ENCODE data around the gene C5orf15.

C5orf15 gene

DNA sequence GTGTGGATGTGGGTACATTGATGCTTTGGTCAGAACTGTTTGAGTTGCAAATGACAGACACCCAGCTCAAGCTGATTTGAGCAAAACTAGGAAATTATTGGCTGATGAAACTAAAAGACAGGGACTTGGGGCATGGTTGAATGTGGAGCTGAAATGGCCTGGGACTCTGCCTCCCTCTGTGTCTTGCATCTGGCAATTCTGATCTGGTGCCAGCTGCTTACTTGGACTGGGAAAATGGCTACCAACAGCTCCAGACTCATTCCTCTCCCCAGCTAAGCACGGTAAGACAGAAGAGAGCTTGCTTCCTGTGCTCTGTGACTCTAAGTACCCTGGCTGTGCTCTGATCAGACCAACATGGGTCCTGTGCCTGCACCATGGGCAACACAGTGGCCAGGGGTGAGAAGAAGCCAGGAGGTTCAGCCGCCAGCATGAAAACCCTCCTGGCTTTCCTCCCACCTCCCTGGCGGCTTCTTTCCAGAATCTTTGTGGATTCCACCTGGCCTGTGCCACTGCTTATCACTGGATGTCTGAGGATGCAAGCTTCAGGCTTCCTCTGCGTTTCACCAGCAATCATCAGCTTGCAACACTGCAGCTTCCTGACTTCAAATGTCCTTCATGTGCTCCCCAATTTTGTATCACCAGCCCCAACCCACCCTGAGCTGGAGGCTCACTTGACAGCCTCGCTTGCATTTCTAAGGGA, 44.1 kb downstream of the C5orf15 start:
- TF ChIP-seq, protein P1, sequence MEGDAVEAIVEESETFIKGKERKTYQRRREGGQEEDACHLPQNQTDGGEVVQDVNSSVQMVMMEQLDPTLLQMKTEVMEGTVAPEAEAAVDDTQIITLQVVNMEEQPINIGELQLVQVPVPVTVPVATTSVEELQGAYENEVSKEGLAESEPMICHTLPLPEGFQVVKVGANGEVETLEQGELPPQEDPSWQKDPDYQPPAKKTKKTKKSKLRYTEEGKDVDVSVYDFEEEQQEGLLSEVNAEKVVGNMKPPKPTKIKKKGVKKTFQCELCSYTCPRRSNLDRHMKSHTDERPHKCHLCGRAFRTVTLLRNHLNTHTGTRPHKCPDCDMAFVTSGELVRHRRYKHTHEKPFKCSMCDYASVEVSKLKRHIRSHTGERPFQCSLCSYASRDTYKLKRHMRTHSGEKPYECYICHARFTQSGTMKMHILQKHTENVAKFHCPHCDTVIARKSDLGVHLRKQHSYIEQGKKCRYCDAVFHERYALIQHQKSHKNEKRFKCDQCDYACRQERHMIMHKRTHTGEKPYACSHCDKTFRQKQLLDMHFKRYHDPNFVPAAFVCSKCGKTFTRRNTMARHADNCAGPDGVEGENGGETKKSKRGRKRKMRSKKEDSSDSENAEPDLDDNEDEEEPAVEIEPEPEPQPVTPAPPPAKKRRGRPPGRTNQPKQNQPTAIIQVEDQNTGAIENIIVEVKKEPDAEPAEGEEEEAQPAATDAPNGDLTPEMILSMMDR (IDR thresholded peaks at IDR 0.05; ENCODE audit: borderline replicate concordance, extremely low read depth, low read length, poor library complexity, severe bottlenecking) = no peak
- no peak for TF ChIP-seq EZH2 (IDR thresholded peaks at IDR 0.05; ENCODE audit: borderline replicate concordance, low read depth, low read length, severe bottlenecking)
- H3K36me3 ChIP-seq (ENCODE audit: insufficient read depth, low read length) = no peaks in the 10 kb centered on the region
- H3K4me2 ChIP-seq (ENCODE audit: insufficient read depth, low read length) = no peak overlapping the region
- H3K27ac ChIP-seq (ENCODE audit: low read length) = no peak overlapping the region
- no peak overlapping the region for H3K4me3 ChIP-seq (ENCODE audit: low read depth in 1 of 2, low read length in 2 of 2)
- no peak overlapping the region for H3K9ac ChIP-seq (ENCODE audit: low read depth, low read length)
- no peaks in the 10 kb centered on the region for H3K9me3 ChIP-seq (ENCODE audit: insufficient read depth, low read length, severe bottlenecking)
- DNase-seq = no peak
- no peak for ATAC-seq (ENCODE audit: insufficient read depth, low read depth)
- H2AFZ ChIP-seq (ENCODE audit: low read depth, low read length) = no peak overlapping the region
- H3K27me3 ChIP-seq (ENCODE audit: insufficient read depth, low read length, poor library complexity) = peaks cover 13% of the 10 kb centered on the region
- H4K20me1 ChIP-seq (ENCODE audit: insufficient read depth, low read length) = no peaks in the 10 kb centered on the region; the same call in 1 of the 2 replicates
- H3K4me1 ChIP-seq (ENCODE audit: insufficient read depth, low read length) = no peaks in the 10 kb centered on the region
- H3K79me2 ChIP-seq (ENCODE audit: insufficient read depth, low read length) = no peaks in the 10 kb centered on the region

DNA sequence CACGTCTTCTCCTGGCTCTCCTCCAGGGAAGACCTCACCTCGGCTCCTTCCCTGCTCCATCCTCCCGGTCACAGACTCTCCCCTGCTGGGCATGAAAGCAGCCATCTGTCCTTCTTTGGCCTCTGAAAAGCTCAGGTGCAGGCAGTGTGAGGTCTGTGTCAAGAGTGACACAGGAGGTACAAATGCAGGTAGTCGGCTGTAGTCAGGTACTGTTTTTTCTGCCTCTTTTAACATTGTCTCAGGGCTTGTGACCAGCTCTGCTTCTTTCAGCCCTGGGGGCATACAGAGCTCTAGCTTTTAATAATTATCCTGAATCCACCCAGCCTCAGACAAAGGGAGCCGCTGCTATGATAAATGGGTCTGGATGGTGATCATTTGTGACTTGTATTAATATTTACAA, 46.4 kb downstream of the C5orf15 start:
- no peaks in the 10 kb centered on the region for H3K4me1 ChIP-seq (ENCODE audit: insufficient read depth, low read length)
- H3K27me3 ChIP-seq (ENCODE audit: insufficient read depth, low read length, poor library complexity) = peaks cover 14% of the 10 kb centered on the region
- TF ChIP-seq, protein P1 (IDR thresholded peaks at IDR 0.05; ENCODE audit: borderline replicate concordance, extremely low read depth, low read length, poor library complexity, severe bottlenecking) = no peak
- TF ChIP-seq EZH2 (IDR thresholded peaks at IDR 0.05; ENCODE audit: borderline replicate concordance, low read depth, low read length, severe bottlenecking) = no peak
- no peak overlapping the region for H3K9ac ChIP-seq (ENCODE audit: low read depth, low read length)
- no peak overlapping the region for H3K4me2 ChIP-seq (ENCODE audit: insufficient read depth, low read length)
- DNase-seq (no peak), ATAC-seq (ENCODE audit: insufficient read depth, low read depth) (no peak)
- no peaks in the 10 kb centered on the region for H3K9me3 ChIP-seq (ENCODE audit: insufficient read depth, low read length, severe bottlenecking)
- H3K36me3 ChIP-seq (ENCODE audit: insufficient read depth, low read length) = no peaks in the 10 kb centered on the region
- H3K27ac ChIP-seq (ENCODE audit: low read length) = no peak overlapping the region
- H3K79me2 ChIP-seq (ENCODE audit: insufficient read depth, low read length) = no peaks in the 10 kb centered on the region
- H2AFZ ChIP-seq (ENCODE audit: low read depth, low read length) = no peak overlapping the region
- no peaks in the 10 kb centered on the region; the same call in 1 of the 2 replicates for H4K20me1 ChIP-seq (ENCODE audit: insufficient read depth, low read length)
- H3K4me3 ChIP-seq (ENCODE audit: low read depth in 1 of 2, low read length in 2 of 2) = no peak overlapping the region

DNA sequence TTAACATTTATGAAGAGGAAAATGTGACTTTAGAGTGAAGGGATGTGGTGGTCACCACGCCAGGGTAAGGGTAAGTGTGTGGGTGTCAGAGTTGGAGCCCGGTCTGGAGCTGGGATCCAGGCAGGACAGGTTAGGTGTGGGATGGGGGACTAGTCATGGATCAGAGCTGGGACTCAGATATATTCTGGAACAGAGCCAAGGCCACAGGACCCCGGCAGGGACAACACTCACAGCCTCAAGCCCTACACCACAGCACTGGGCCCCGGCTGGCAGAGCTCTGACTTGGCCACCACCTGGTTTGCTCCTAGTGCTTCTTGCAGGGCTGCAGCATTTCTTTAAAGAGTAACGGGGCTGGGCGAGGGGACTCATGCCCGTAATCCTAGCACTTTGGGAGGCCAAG, 47.4 kb downstream of the C5orf15 start:
- Histone ChIP-seq H4K20me1 (ENCODE audit: insufficient read depth, low read length) (no peaks in the 10 kb centered on the region; the same call in 1 of the 2 replicates), H3K9ac (ENCODE audit: low read depth, low read length) (no peak overlapping the region), H3K27me3 (ENCODE audit: insufficient read depth, low read length, poor library complexity) (peaks cover 20% of the 10 kb centered on the region), H3K79me2 (ENCODE audit: insufficient read depth, low read length) (no peaks in the 10 kb centered on the region), H3K4me1 (ENCODE audit: insufficient read depth, low read length) (no peaks in the 10 kb centered on the region), H3K4me2 (ENCODE audit: insufficient read depth, low read length) (no peak overlapping the region), H3K36me3 (ENCODE audit: insufficient read depth, low read length) (no peaks in the 10 kb centered on the region), H3K27ac (ENCODE audit: low read length) (no peak overlapping the region), H3K4me3 (ENCODE audit: low read depth in 1 of 2, low read length in 2 of 2) (no peak overlapping the region), H2AFZ (ENCODE audit: low read depth, low read length) (no peak overlapping the region), H3K9me3 (ENCODE audit: insufficient read depth, low read length, severe bottlenecking) (no peaks in the 10 kb centered on the region)
- TF ChIP-seq, protein P1 (IDR thresholded peaks at IDR 0.05; ENCODE audit: borderline replicate concordance, extremely low read depth, low read length, poor library complexity, severe bottlenecking) = no peak
- no peak for TF ChIP-seq EZH2 (IDR thresholded peaks at IDR 0.05; ENCODE audit: borderline replicate concordance, low read depth, low read length, severe bottlenecking)
- ATAC-seq (ENCODE audit: insufficient read depth, low read depth) (no peak), DNase-seq (no peak)
